HCT116 (cell line): ENCODE results near the gene PRKAR2A. TPM values are rescaled to one million over a fixed set of nuclear protein-coding genes. Genes with fewer than 3 reads are reported as not detected.

Source experiments
- ATAC-seq: fragments of 200-7000 bp; cut with Tn5 transposase; 2 replicates; pipeline ENCODE4 v1.9.1; 2020; ENCODE audit warnings: mild to moderate bottlenecking, moderate library complexity
- BruUV-seq: library from RNA; stranded (reverse); fragments of 400-500 nt; replicated peaks from 2 replicates; lab custom pipeline; 2021; lab: Mats Ljungman, UMichigan
- CTCF ChIA-PET: fragments of 300-600 bp; sonication (Branson Sonifier 250); formaldehyde crosslinking; loops from one replicate; lab custom pipeline; 2021; ENCODE audit warnings: antibody characterized with exemption; lab: Charles Lee
- POLR2A ChIA-PET: fragments of 300-600, 350-600 bp; sonication (Branson Sonifier 250); formaldehyde crosslinking; loops from one replicate; lab custom pipeline; 2021; ENCODE audit warnings: antibody characterized with exemption; lab: Charles Lee
- RAD21 ChIA-PET, 2 experiments: fragments of 300-600 bp; sonication (Branson Sonifier 250); formaldehyde crosslinking; loops; one replicate each; lab custom pipeline; 2023; ENCODE audit warnings: low total read pairs in 2 of 2; ENCODE audit not compliant: uncharacterized antibody in 2 of 2, unreplicated experiment in 2 of 2, low non-redundant PET in 1 of 2; lab: Charles Lee
- DNase-seq: peaks from one replicate; pipeline ENCODE4 v3.0.0-alpha.2; 2010; ENCODE audit warnings: low read depth, low spot score
- H2AFZ ChIP-seq: fragments of 200-600 bp; shearing (Covaris generic), sonication (generic); 2 replicates; pipeline ENCODE4 v1.6.1; 2017; ENCODE audit warnings: low read depth, mixed run types, mixed read lengths, antibody characterized with exemption, low read length; ENCODE audit not compliant: poor library complexity, severe bottlenecking
- H3K27ac ChIP-seq: 2 replicates; pipeline ENCODE4 v1.5.1; 2012; ENCODE audit warnings: low read depth, low read length
- H3K27me3 ChIP-seq: fragments of 200-600 bp; sonication (generic); 2 replicates; pipeline ENCODE4 v1.6.1; 2016; ENCODE audit warnings: mixed run types, low read length, mixed read lengths; ENCODE audit not compliant: insufficient read depth
- H3K36me3 ChIP-seq, 2 experiments: fragments of 200-500 bp in 1 of 2; fragments of 200-600 bp in 1 of 2; sonication (Bioruptor generic) in 1 of 2; sonication (generic) in 1 of 2; 2 replicates each; pipeline versions ENCODE4 v1.5.1 to v1.6.1; 2014 to 2016; ENCODE audit warnings: low read length in 2 of 2, inconsistent platforms in 1 of 2, mixed read lengths in 1 of 2, mixed run types in 1 of 2; ENCODE audit not compliant: insufficient read depth in 2 of 2, control insufficient read depth in 1 of 2
- H3K4me1 ChIP-seq, 2 experiments: fragments of 200-600 bp in 1 of 2; sonication (generic) in 1 of 2; 2 replicates each; pipeline versions ENCODE4 v1.5.1 to v1.6.1; 2012 to 2017; ENCODE audit warnings: low read length in 2 of 2, inconsistent platforms in 1 of 2, mild to moderate bottlenecking in 1 of 2, mixed read lengths in 1 of 2, mixed run types in 1 of 2, moderate library complexity in 1 of 2; ENCODE audit not compliant: insufficient read depth in 2 of 2, control insufficient read depth in 1 of 2
- H3K4me2 ChIP-seq: fragments of 200-600 bp; sonication (generic); 2 replicates; pipeline ENCODE4 v1.6.1; 2017; ENCODE audit warnings: mixed run types, low read length, mixed read lengths
- H3K4me3 ChIP-seq, 2 experiments: fragments of 200-600 bp in 1 of 2; sonication (generic) in 1 of 2; replicated peaks in 1 of 2; 2 replicates each; pipeline ENCODE4 v1.5.1; 2011 to 2016; ENCODE audit warnings: low read length in 2 of 2, control low read depth in 1 of 2, low read depth in 1 of 2, mild to moderate bottlenecking in 1 of 2, mixed read lengths in 1 of 2, mixed run types in 1 of 2
- H3K79me2 ChIP-seq: fragments of 200-600 bp; sonication (generic); 2 replicates; pipeline ENCODE4 v1.6.1; 2017; ENCODE audit warnings: mild to moderate bottlenecking, mixed run types, low read length, moderate library complexity, mixed read lengths; ENCODE audit not compliant: insufficient read depth
- H3K9ac ChIP-seq: fragments of 200-600 bp; sonication (generic); 2 replicates; pipeline ENCODE4 v1.6.1; 2016; ENCODE audit warnings: low read length, mixed read lengths
- H3K9me2 ChIP-seq: fragments of 200-600 bp; sonication (generic), shearing (Covaris generic); 2 replicates; pipeline ENCODE4 v1.6.1; 2017; ENCODE audit warnings: mixed run types, mild to moderate bottlenecking, moderate library complexity; ENCODE audit not compliant: insufficient read depth
- H3K9me3 ChIP-seq, 2 experiments: fragments of 200-500 bp in 1 of 2; fragments of 200-600 bp in 1 of 2; sonication (Bioruptor generic) in 1 of 2; sonication (generic) in 1 of 2; 2 replicates each; pipeline ENCODE4 v1.6.1; 2014 to 2017; ENCODE audit warnings: low read length in 2 of 2, mixed read lengths in 2 of 2, inconsistent platforms in 1 of 2, low read depth in 1 of 2, mild to moderate bottlenecking in 1 of 2, mixed run types in 1 of 2, moderate library complexity in 1 of 2; ENCODE audit not compliant: control insufficient read depth in 1 of 2, insufficient read depth in 1 of 2
- H4K20me1 ChIP-seq: fragments of 200-600 bp; sonication (generic), shearing (Covaris generic); 2 replicates; pipeline ENCODE4 v1.6.1; 2017; ENCODE audit warnings: mixed run types, mild to moderate bottlenecking, moderate library complexity; ENCODE audit not compliant: insufficient read depth
- CBX3 ChIP-seq: IDR thresholded peaks from 2 replicates; pipeline ENCODE4 v1.6.1; 2012; ENCODE audit warnings: low read depth
- EGR1 ChIP-seq: IDR thresholded peaks from 2 replicates; pipeline ENCODE4 v1.6.1; 2012; ENCODE audit warnings: low read depth
- EZH2 ChIP-seq: fragments of 200-600 bp; sonication (generic); IDR thresholded peaks from 2 replicates; pipeline ENCODE4 v1.6.1; 2017; ENCODE audit warnings: antibody characterized with exemption, mixed run types
- EZH2phosphoT487 ChIP-seq: fragments of 200-600 bp; IDR thresholded peaks from 2 replicates; pipeline ENCODE4 v1.6.1; 2018; ENCODE audit warnings: antibody characterized with exemption, borderline replicate concordance
- FOSL1 ChIP-seq: IDR thresholded peaks from 2 replicates; pipeline ENCODE4 v1.6.1; 2012; ENCODE audit warnings: low read depth
- POLR2A ChIP-seq: IDR thresholded peaks from 2 replicates; pipeline ENCODE4 v1.7.0; 2011; ENCODE audit warnings: borderline replicate concordance; ENCODE audit not compliant: insufficient read depth, insufficient read length; ENCODE audit errors: extremely low read depth
- SIN3A ChIP-seq: IDR thresholded peaks from 2 replicates; pipeline ENCODE4 v1.6.1; 2012; ENCODE audit warnings: low read depth
- SP1 ChIP-seq: IDR thresholded peaks from 2 replicates; pipeline ENCODE4 v1.6.1; 2012; ENCODE audit warnings: low read depth
- TCF7L2 ChIP-seq: IDR thresholded peaks from 2 replicates; pipeline ENCODE4 v1.7.0; 2011; ENCODE audit warnings: borderline replicate concordance, inconsistent platforms; ENCODE audit not compliant: insufficient read depth, insufficient read length; ENCODE audit errors: extremely low read depth
- YY1 ChIP-seq: IDR thresholded peaks from 2 replicates; pipeline ENCODE4 v1.6.1; 2011; ENCODE audit warnings: low read length, low read depth, moderate library complexity, mild to moderate bottlenecking; ENCODE audit not compliant: insufficient replicate concordance; ENCODE audit errors: extremely low read depth
- ZFX ChIP-seq: fragments of 450-650 bp; IDR thresholded peaks from 2 replicates; pipeline ENCODE4 v1.6.1; 2017
- ZNF274 ChIP-seq: fragments of 200-500 bp; sonication (Bioruptor generic); IDR thresholded peaks from 2 replicates; pipeline ENCODE4 v1.6.1; 2014; ENCODE audit warnings: mild to moderate bottlenecking, low read depth, low read length, inconsistent platforms
- intact Hi-C: fragments of 100-400 bp; cut with micrococcal nuclease; formaldehyde crosslinking; loops from 2 replicates; pipeline ENCODE4 v1.10.0; 2022
- total RNA-seq: library from RNA; stranded (reverse); gene quantifications from one replicate; pipeline ENCODE4 v1.2.1, GENCODE V29; 2021; ENCODE audit not compliant: unreplicated experiment
- TF ChIP-seq, protein P1 (sequence below): IDR thresholded peaks from 2 replicates; pipeline ENCODE4 v1.6.1; 2012
- TF ChIP-seq, protein P2 (sequence below): IDR thresholded peaks from 2 replicates; pipeline ENCODE4 v1.6.1; 2011; ENCODE audit warnings: mild to moderate bottlenecking, low read length, moderate library complexity; ENCODE audit not compliant: insufficient replicate concordance; ENCODE audit errors: extremely low read depth
- TF ChIP-seq, protein P3 (sequence below): IDR thresholded peaks from 2 replicates; pipeline ENCODE4 v1.6.1; 2012
- TF ChIP-seq, protein P4 (sequence below), 3 experiments: fragments of 200-600 bp in 1 of 3; sonication (generic) in 1 of 3; IDR thresholded peaks in 2 of 3; conservative IDR thresholded peaks in 1 of 3; 2 replicates each; pipeline ENCODE4 v1.5.1; 2012 to 2017; ENCODE audit warnings: low read depth in 2 of 3, low read length in 2 of 3, antibody characterized with exemption in 1 of 3, borderline replicate concordance in 1 of 3, control low read depth in 1 of 3, mild to moderate bottlenecking in 1 of 3, mixed read lengths in 1 of 3, mixed run types in 1 of 3, moderate library complexity in 1 of 3; ENCODE audit not compliant: insufficient read depth in 1 of 3

Gene PRKAR2A
- total RNA-seq, 1 experiment from 2014 or later = 63.3 TPM

- H3K27ac ChIP-seq = no peak overlapping the region
- DNase-seq = no peak
- H3K4me3 ChIP-seq = no peak overlapping the region
- CTCF ChIA-PET = no interaction called here
- no peaks in the 10 kb centered on the region for H3K9me3 ChIP-seq
- no peaks in the 10 kb centered on the region for H3K4me1 ChIP-seq
- H3K4me2 ChIP-seq = no peak overlapping the region
- H4K20me1 ChIP-seq = no peaks in the 10 kb centered on the region
- no peaks in the 10 kb centered on the region for H3K36me3 ChIP-seq
- no peak overlapping the region for H2AFZ ChIP-seq
- RAD21 ChIA-PET = no interaction called here
- intact Hi-C loops = no loop called here
- TF ChIP-seq EZH2phosphoT487 = no peak
- TF ChIP-seq ZFX = no peak
- TF ChIP-seq CBX3 = no peak
- no peak for TF ChIP-seq POLR2A
- TF ChIP-seq SP1 = no peak
- no peak for TF ChIP-seq EGR1
- TF ChIP-seq EZH2 = no peak
- TF ChIP-seq YY1 = no peak
- TF ChIP-seq SIN3A = no peak
- TF ChIP-seq, protein P1, sequence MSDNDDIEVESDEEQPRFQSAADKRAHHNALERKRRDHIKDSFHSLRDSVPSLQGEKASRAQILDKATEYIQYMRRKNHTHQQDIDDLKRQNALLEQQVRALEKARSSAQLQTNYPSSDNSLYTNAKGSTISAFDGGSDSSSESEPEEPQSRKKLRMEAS = no peak
- TF ChIP-seq ZNF274 = no peak
- no peak for TF ChIP-seq TCF7L2
- TF ChIP-seq, protein P2, sequence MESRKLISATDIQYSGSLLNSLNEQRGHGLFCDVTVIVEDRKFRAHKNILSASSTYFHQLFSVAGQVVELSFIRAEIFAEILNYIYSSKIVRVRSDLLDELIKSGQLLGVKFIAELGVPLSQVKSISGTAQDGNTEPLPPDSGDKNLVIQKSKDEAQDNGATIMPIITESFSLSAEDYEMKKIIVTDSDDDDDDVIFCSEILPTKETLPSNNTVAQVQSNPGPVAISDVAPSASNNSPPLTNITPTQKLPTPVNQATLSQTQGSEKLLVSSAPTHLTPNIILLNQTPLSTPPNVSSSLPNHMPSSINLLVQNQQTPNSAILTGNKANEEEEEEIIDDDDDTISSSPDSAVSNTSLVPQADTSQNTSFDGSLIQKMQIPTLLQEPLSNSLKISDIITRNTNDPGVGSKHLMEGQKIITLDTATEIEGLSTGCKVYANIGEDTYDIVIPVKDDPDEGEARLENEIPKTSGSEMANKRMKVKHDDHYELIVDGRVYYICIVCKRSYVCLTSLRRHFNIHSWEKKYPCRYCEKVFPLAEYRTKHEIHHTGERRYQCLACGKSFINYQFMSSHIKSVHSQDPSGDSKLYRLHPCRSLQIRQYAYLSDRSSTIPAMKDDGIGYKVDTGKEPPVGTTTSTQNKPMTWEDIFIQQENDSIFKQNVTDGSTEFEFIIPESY = no peak
- TF ChIP-seq, protein P3, sequence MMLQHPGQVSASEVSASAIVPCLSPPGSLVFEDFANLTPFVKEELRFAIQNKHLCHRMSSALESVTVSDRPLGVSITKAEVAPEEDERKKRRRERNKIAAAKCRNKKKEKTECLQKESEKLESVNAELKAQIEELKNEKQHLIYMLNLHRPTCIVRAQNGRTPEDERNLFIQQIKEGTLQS = no peak
- no peak for TF ChIP-seq FOSL1
- TF ChIP-seq, protein P4, sequence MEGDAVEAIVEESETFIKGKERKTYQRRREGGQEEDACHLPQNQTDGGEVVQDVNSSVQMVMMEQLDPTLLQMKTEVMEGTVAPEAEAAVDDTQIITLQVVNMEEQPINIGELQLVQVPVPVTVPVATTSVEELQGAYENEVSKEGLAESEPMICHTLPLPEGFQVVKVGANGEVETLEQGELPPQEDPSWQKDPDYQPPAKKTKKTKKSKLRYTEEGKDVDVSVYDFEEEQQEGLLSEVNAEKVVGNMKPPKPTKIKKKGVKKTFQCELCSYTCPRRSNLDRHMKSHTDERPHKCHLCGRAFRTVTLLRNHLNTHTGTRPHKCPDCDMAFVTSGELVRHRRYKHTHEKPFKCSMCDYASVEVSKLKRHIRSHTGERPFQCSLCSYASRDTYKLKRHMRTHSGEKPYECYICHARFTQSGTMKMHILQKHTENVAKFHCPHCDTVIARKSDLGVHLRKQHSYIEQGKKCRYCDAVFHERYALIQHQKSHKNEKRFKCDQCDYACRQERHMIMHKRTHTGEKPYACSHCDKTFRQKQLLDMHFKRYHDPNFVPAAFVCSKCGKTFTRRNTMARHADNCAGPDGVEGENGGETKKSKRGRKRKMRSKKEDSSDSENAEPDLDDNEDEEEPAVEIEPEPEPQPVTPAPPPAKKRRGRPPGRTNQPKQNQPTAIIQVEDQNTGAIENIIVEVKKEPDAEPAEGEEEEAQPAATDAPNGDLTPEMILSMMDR (IDR thresholded peaks at IDR 0.05 in 2 of 3, conservative IDR thresholded peaks at IDR 0.05 in 1 of 3; ENCODE audit: borderline replicate concordance in 1 of 3, insufficient read depth in 1 of 3, low read depth in 2 of 3, low read length in 2 of 3) = no peak
- peaks cover 35% of the 10 kb centered on the region for H3K79me2 ChIP-seq
- H3K9me2 ChIP-seq = no peaks in the 10 kb centered on the region
- no peaks in the 10 kb centered on the region for H3K27me3 ChIP-seq
- BruUV-seq = no TSS peak
- POLR2A ChIA-PET = no interaction called here
- H3K9ac ChIP-seq = no peak overlapping the region
- ATAC-seq = no peak
Observed at GRCh38 chr3:48819234-48820221, 28.1 kb downstream of the PRKAR2A start.
